B cell (primary cell): ENCODE results near the gene SLC41A3.

Source experiments
- EZH2 ChIP-seq: IDR thresholded peaks from 2 replicates; pipeline ENCODE4 v1.6.1; 2012; ENCODE audit warnings: borderline replicate concordance, low read depth, mild to moderate bottlenecking, moderate library complexity, low read length; ENCODE audit not compliant: insufficient read depth, poor library complexity, severe bottlenecking
- TF ChIP-seq, protein P1 (sequence below): fragments of 200-600 bp; IDR thresholded peaks from one replicate; pipeline ENCODE4 v1.8.0; 2022; ENCODE audit warnings: antibody characterized with exemption, mild to moderate bottlenecking

DNA sequence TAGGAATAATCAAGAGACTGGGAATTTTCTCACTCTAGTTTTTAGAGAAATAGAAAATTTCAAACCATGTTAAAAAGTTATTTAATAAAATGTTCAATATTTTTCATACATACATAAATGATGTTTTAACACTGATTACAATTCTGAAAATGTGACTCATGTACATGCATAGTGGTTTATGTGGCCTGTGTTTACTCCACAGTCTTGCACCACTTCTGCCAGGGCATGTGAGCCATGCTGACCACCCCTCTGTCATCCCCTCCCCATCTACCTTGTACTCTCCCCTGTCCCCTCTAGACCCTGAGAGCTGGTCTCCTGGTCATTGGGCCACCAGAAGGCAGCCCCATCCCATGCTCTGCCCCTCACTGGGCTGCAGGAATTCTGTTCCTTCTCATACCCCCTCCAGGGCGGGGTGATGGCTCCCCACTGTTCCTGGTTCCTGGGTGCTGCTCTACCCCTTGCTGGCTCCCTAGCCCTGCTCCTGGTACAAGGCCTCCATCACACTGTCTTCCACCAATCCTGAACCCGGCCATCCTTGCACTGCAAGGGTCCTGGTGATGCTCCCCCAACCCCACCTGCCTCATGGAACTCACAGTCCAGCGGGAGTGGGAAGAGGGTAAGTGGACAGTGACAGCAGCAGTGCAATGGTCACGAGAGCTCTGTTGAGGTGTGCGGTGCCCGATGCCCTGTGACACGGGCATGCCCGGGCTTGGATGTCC lies 24.2 kb upstream of the SLC41A3 start:
- TF ChIP-seq, protein P1, sequence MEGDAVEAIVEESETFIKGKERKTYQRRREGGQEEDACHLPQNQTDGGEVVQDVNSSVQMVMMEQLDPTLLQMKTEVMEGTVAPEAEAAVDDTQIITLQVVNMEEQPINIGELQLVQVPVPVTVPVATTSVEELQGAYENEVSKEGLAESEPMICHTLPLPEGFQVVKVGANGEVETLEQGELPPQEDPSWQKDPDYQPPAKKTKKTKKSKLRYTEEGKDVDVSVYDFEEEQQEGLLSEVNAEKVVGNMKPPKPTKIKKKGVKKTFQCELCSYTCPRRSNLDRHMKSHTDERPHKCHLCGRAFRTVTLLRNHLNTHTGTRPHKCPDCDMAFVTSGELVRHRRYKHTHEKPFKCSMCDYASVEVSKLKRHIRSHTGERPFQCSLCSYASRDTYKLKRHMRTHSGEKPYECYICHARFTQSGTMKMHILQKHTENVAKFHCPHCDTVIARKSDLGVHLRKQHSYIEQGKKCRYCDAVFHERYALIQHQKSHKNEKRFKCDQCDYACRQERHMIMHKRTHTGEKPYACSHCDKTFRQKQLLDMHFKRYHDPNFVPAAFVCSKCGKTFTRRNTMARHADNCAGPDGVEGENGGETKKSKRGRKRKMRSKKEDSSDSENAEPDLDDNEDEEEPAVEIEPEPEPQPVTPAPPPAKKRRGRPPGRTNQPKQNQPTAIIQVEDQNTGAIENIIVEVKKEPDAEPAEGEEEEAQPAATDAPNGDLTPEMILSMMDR = no peak
- no peak for TF ChIP-seq EZH2
